ENCODE data around the gene PCSK9. TPM values are rescaled to one million over a fixed set of nuclear protein-coding genes. Genes with fewer than 3 reads are reported as not detected.

PCSK9 gene
- total RNA-seq, 1 experiment from 2014 or later, result 0.26 TPM

GRCh38 chr1:55061000-55061705, 21.8 kb downstream of the PCSK9 start:
- no TSS peak for BruUV-seq (replicated peaks)
- no peaks in the 10 kb centered on the region for H3K36me3 ChIP-seq (ENCODE audit: control insufficient read depth, insufficient read depth, low read length)
- no peaks in the 10 kb centered on the region for H3K27me3 ChIP-seq (ENCODE audit: control insufficient read depth, insufficient read depth, low read length)
- no peak overlapping the region for H3K4me3 ChIP-seq (ENCODE audit: low read depth in 2 of 2, low read length in 2 of 2)
- TF ChIP-seq CTCF (IDR thresholded peaks at IDR 0.05) (no peak), REST (IDR thresholded peaks at IDR 0.05; ENCODE audit: insufficient read depth in 1 of 2, low read depth in 2 of 2, low read length in 1 of 2) (no peak), TCF7L2 (IDR thresholded peaks at IDR 0.05; ENCODE audit: low read depth, low read length) (no peak), SIN3A (IDR thresholded peaks at IDR 0.05; ENCODE audit: borderline replicate concordance, insufficient read depth, low read depth, low read length) (no peak), POLR2AphosphoS5 (IDR thresholded peaks at IDR 0.05; ENCODE audit: low read depth, low read length) (no peak)
- ATAC-seq, result no peak
- peaks cover 14% of the 10 kb centered on the region for H3K4me1 ChIP-seq (ENCODE audit: control insufficient read depth, insufficient read depth, low read length)
- in situ Hi-C loops (cut with HindIII; ENCODE audit: low pct_unique_long_range_greater_than_20kb, low sequenced_read_pairs), result no loop called here
- CTCF ChIA-PET, result no interaction called here
- intact Hi-C loops (cut with micrococcal nuclease; ENCODE audit: unreplicated experiment), result no loop called here
- H3K27ac ChIP-seq (ENCODE audit: low read length), result no peak overlapping the region
- POLR2A ChIA-PET, result no interaction called here
- DNase-seq (ENCODE audit: low read depth, low spot score), result no peak
- no peaks in the 10 kb centered on the region for H3K9me3 ChIP-seq (ENCODE audit: control insufficient read depth, insufficient read depth, low read depth, low read length)

GRCh38 chr1:55061706-55062321, 22.5 kb downstream of the PCSK9 start:
- Histone ChIP-seq H3K27ac (ENCODE audit: low read length) (no peak overlapping the region), H3K36me3 (ENCODE audit: control insufficient read depth, insufficient read depth, low read length) (no peaks in the 10 kb centered on the region), H3K9me3 (ENCODE audit: control insufficient read depth, insufficient read depth, low read depth, low read length) (no peaks in the 10 kb centered on the region), H3K4me1 (ENCODE audit: control insufficient read depth, insufficient read depth, low read length) (peaks cover 14% of the 10 kb centered on the region), H3K4me3 (ENCODE audit: low read depth in 2 of 2, low read length in 2 of 2) (no peak overlapping the region), H3K27me3 (ENCODE audit: control insufficient read depth, insufficient read depth, low read length) (no peaks in the 10 kb centered on the region)
- intact Hi-C loops (cut with micrococcal nuclease; ENCODE audit: unreplicated experiment) (no loop called here), in situ Hi-C loops (cut with HindIII; ENCODE audit: low pct_unique_long_range_greater_than_20kb, low sequenced_read_pairs) (no loop called here)
- BruUV-seq (replicated peaks), result no TSS peak
- ChIA-PET CTCF (no interaction called here), POLR2A (no interaction called here)
- TF ChIP-seq CTCF (IDR thresholded peaks at IDR 0.05), result no peak
- TF ChIP-seq REST (IDR thresholded peaks at IDR 0.05; ENCODE audit: insufficient read depth in 1 of 2, low read depth in 2 of 2, low read length in 1 of 2), result no peak
- ATAC-seq (no peak), DNase-seq (ENCODE audit: low read depth, low spot score) (no peak)

Measured in Panc1 (cell line).